Measurements from ENCODE around the gene FAM187B.

DNA sequence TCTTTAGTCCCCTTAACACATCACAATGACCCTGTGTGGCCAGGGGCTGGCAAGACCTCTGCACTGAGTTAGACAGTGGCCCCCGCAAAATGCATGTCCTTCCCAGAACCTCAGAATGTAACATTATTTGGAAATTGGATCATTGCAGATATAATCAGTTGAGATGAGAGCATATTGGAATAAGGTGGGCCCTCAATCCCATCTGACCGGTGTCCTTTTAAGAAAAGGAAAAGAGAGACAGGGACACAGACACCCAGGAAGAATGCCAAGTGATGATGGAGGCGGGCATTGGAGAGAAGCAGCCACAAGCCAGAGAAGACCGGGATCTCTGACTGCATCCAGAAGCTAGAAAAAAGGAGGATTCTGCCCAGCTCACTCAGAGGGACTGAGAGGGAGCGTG, 1.8 kb downstream of the FAM187B start:
- TF ChIP-seq, protein P1, sequence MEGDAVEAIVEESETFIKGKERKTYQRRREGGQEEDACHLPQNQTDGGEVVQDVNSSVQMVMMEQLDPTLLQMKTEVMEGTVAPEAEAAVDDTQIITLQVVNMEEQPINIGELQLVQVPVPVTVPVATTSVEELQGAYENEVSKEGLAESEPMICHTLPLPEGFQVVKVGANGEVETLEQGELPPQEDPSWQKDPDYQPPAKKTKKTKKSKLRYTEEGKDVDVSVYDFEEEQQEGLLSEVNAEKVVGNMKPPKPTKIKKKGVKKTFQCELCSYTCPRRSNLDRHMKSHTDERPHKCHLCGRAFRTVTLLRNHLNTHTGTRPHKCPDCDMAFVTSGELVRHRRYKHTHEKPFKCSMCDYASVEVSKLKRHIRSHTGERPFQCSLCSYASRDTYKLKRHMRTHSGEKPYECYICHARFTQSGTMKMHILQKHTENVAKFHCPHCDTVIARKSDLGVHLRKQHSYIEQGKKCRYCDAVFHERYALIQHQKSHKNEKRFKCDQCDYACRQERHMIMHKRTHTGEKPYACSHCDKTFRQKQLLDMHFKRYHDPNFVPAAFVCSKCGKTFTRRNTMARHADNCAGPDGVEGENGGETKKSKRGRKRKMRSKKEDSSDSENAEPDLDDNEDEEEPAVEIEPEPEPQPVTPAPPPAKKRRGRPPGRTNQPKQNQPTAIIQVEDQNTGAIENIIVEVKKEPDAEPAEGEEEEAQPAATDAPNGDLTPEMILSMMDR (conservative IDR thresholded peaks at IDR 0.05 in 1 of 2, IDR thresholded peaks at IDR 0.05 in 1 of 2; ENCODE audit: extremely low read depth in 1 of 2, insufficient read depth in 1 of 2, low read depth in 1 of 2, low read length in 2 of 2): no peak
- no peak for TF ChIP-seq EZH2 (IDR thresholded peaks at IDR 0.05; ENCODE audit: borderline replicate concordance, low read length)

Data from mammary epithelial cell (primary cell).